OCI-LY3 (cell line): ENCODE results near the gene MAPKBP1.

Experiments used
- H2AFZ ChIP-seq: fragments of 200-600, 300-600 bp; shearing (Covaris generic); 2 replicates; pipeline ENCODE4 v1.6.0; 2014; ENCODE audit warnings: antibody characterized with exemption, low read depth, low read length
- H3K27ac ChIP-seq: fragments of 200-600, 300-600 bp; sonication (generic); 2 replicates; pipeline ENCODE4 v1.5.1; 2014; ENCODE audit warnings: mild to moderate bottlenecking, low read length, moderate library complexity, mixed read lengths
- H3K27me3 ChIP-seq: fragments of 200-600, 300-600 bp; sonication (generic); 2 replicates; pipeline ENCODE4 v1.6.1; 2014; ENCODE audit warnings: low read depth, low read length, mixed read lengths
- H3K36me3 ChIP-seq: fragments of 200-600, 300-600 bp; sonication (generic); replicated peaks from 2 replicates; pipeline ENCODE3; 2014; ENCODE audit warnings: low read depth, low read length, mixed read lengths
- H3K4me1 ChIP-seq: fragments of 300-600, 200-600 bp; sonication (generic); 2 replicates; pipeline ENCODE4 v1.6.1; 2014; ENCODE audit warnings: low read length, mixed read lengths
- H3K4me2 ChIP-seq: fragments of 200-600, 300-600 bp; sonication (generic); 2 replicates; pipeline ENCODE4 v1.6.1; 2014; ENCODE audit warnings: low read length, mixed read lengths
- H3K4me3 ChIP-seq: fragments of 300-600, 200-600 bp; sonication (generic); 2 replicates; pipeline ENCODE4 v1.5.1; 2014; ENCODE audit warnings: antibody characterized with exemption, mild to moderate bottlenecking, low read length, moderate library complexity
- H3K79me2 ChIP-seq: fragments of 300-600, 200-600 bp; shearing (Covaris generic); 2 replicates; pipeline ENCODE4 v1.6.1; 2014; ENCODE audit warnings: mild to moderate bottlenecking, low read length, mixed read lengths
- H3K9ac ChIP-seq: fragments of 300-600, 200-600 bp; shearing (Covaris generic); 2 replicates; pipeline ENCODE4 v1.6.0; 2014; ENCODE audit warnings: mild to moderate bottlenecking, low read length, moderate library complexity
- H3K9me3 ChIP-seq: fragments of 200-600, 300-600 bp; shearing (Covaris generic); 2 replicates; pipeline ENCODE4 v1.6.1; 2014; ENCODE audit warnings: low read length, mixed read lengths; ENCODE audit not compliant: insufficient read depth
- H4K20me1 ChIP-seq: fragments of 200-600, 300-600 bp; sonication (generic); 2 replicates; pipeline ENCODE4 v1.6.1; 2016; ENCODE audit warnings: low read length, mixed read lengths; ENCODE audit not compliant: insufficient read depth
- CTCF ChIP-seq: fragments of 200-600, 300-600 bp; sonication (generic); IDR thresholded peaks from 2 replicates; pipeline ENCODE4 v1.5.1; 2014; ENCODE audit warnings: antibody characterized with exemption, low read length, low read depth
- EZH2phosphoT487 ChIP-seq: fragments of 200-600 bp; shearing (Covaris generic); IDR thresholded peaks from 2 replicates; pipeline ENCODE4 v1.6.1; 2018; ENCODE audit warnings: antibody characterized with exemption, mixed run types, low read depth

Gene MAPKBP1

DNA sequence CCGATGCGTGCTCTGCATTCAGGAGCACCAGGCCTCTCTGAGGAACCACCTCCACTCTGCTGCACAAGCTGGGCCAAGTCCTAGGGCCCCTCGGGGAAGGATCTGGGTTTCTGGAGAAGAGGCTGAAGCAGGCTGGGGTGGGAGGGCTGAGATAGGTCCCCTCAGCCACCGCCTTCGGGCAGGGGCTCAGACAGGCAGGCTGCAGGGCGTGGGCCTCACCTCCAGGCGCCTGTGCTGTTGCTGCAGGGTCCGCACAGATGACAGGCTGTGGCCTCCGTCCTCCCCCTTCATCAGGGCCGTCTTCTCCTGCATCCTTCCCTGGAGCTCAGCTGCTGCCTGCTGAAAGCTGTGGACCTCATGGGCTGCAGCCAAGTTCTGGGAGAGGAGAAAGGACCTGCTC, 79.5 kb downstream of the MAPKBP1 start:
- no peak overlapping the region for H2AFZ ChIP-seq
- H3K4me2 ChIP-seq: no peak overlapping the region
- H3K36me3 ChIP-seq: no peaks in the 10 kb centered on the region
- no peaks in the 10 kb centered on the region for H3K9me3 ChIP-seq
- TF ChIP-seq CTCF (no peak), EZH2phosphoT487 (no peak)
- no peaks in the 10 kb centered on the region for H3K27me3 ChIP-seq
- H3K27ac ChIP-seq: no peak overlapping the region
- H3K9ac ChIP-seq: no peak overlapping the region
- H3K4me1 ChIP-seq: no peaks in the 10 kb centered on the region
- H4K20me1 ChIP-seq: no peaks in the 10 kb centered on the region
- H3K79me2 ChIP-seq: no peaks in the 10 kb centered on the region
- H3K4me3 ChIP-seq: no peak overlapping the region

DNA sequence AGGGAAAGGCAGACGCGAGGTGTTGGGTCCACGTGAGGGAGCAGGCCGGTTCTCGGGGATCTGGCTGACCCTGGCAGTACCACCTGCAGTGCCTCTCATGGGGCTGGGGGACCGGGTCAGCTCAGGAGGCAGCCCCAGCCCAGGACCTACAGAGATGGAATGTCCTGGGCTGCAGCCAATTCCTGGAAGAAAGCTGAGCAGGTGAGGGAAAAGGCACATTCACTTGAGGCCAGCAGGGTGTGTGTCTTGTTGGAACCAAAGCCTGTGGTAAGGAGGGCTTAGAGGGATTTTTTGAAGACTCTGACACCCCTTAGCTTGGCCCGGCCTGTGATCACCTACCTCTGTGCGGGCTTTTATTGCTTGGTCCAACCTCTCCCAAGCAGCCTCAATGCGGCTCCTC, 80.2 kb downstream of the MAPKBP1 start:
- no peaks in the 10 kb centered on the region for H3K4me1 ChIP-seq
- H3K27me3 ChIP-seq: no peaks in the 10 kb centered on the region
- H3K36me3 ChIP-seq: no peaks in the 10 kb centered on the region
- no peak for TF ChIP-seq EZH2phosphoT487
- TF ChIP-seq CTCF: no peak
- H3K4me2 ChIP-seq: no peak overlapping the region
- H2AFZ ChIP-seq: no peak overlapping the region
- H3K27ac ChIP-seq: no peak overlapping the region
- no peaks in the 10 kb centered on the region for H3K9me3 ChIP-seq
- H3K9ac ChIP-seq: no peak overlapping the region
- no peak overlapping the region for H3K4me3 ChIP-seq
- H4K20me1 ChIP-seq: no peaks in the 10 kb centered on the region
- no peaks in the 10 kb centered on the region for H3K79me2 ChIP-seq

DNA sequence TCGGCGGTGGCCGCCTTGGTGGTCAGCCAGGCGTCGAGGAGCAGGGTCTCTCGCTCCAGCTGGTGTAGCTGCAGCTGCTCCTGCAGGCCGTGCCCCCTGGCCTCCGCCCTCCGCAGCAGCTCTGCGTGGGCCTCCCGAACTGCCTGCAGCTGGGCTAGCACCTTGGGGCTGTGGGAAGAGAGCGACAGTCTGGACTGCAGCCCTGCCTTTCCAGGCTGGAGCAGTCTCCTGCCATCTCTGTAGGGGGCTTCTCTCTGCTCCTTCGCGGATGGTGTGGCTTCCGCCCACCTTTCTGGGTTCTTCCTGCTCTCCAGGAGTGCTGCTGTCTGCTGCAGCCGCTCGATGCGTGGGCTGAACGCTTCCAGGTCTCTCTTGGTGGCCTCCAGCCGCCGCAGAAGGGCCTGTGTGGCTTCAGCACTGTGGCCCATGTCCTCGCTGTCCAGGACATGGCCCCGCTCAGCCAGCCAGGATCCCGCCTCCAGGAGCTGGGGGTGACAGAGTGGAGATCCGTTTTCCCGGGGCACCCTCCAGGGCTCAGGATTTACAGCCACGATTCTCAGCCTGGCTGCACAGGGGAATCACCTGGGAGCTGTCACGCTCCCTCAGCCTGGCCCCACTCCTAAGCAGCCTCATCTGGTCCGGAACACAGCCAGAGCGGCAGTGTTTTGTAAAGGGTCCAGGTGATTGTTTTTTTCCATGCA, 81.1 kb downstream of the MAPKBP1 start:
- no peak overlapping the region for H3K4me2 ChIP-seq
- H3K4me1 ChIP-seq: no peaks in the 10 kb centered on the region
- H3K36me3 ChIP-seq: no peaks in the 10 kb centered on the region
- no peak for TF ChIP-seq CTCF
- no peak for TF ChIP-seq EZH2phosphoT487
- no peak overlapping the region for H3K27ac ChIP-seq
- H3K9ac ChIP-seq: no peak overlapping the region
- no peaks in the 10 kb centered on the region for H3K27me3 ChIP-seq
- H3K79me2 ChIP-seq: no peaks in the 10 kb centered on the region
- H2AFZ ChIP-seq: no peak overlapping the region
- no peaks in the 10 kb centered on the region for H3K9me3 ChIP-seq
- H4K20me1 ChIP-seq: no peaks in the 10 kb centered on the region
- no peak overlapping the region for H3K4me3 ChIP-seq

GRCh38 chr15:41856262-41856661, 82.0 kb downstream of the MAPKBP1 start:
- no peaks in the 10 kb centered on the region for H3K4me1 ChIP-seq
- no peak overlapping the region for H3K9ac ChIP-seq
- no peaks in the 10 kb centered on the region for H3K79me2 ChIP-seq
- H3K9me3 ChIP-seq: no peaks in the 10 kb centered on the region
- H3K27me3 ChIP-seq: no peaks in the 10 kb centered on the region
- no peak overlapping the region for H2AFZ ChIP-seq
- no peaks in the 10 kb centered on the region for H3K36me3 ChIP-seq
- H3K4me3 ChIP-seq: no peak overlapping the region
- no peak overlapping the region for H3K27ac ChIP-seq
- H4K20me1 ChIP-seq: no peaks in the 10 kb centered on the region
- H3K4me2 ChIP-seq: no peak overlapping the region
- TF ChIP-seq EZH2phosphoT487: no peak
- no peak for TF ChIP-seq CTCF
